ENCODE measurements around the gene STXBP2. TPM values are rescaled to one million over a fixed set of nuclear protein-coding genes. Genes with fewer than 3 reads are reported as not detected.

Gene STXBP2
- total and polyA plus RNA-seq, 4 donors: 25.9 to 32.7 (median 27.2) TPM

GRCh38 chr19:7652061-7652641 is 15.2 kb downstream of the STXBP2 start:
- peak; percentile 66 for TF ChIP-seq YY1 (IDR thresholded peaks at IDR 0.05)
- TF ChIP-seq ATF3 (IDR thresholded peaks at IDR 0.05): peak; percentile 86
- peak; percentile 37 for TF ChIP-seq REST (IDR thresholded peaks at IDR 0.05)
- peak; percentile 58 to 66 for TF ChIP-seq JUND (IDR thresholded peaks at IDR 0.05)
- TF ChIP-seq SP1 (IDR thresholded peaks at IDR 0.05): peak; percentile 88
- no peak for TF ChIP-seq FOXA2 (IDR thresholded peaks at IDR 0.05)
- no peak for TF ChIP-seq HNF4G (IDR thresholded peaks at IDR 0.05)
- peak; percentile 94 to 95 for TF ChIP-seq RXRA (IDR thresholded peaks at IDR 0.05)
- TF ChIP-seq MAX (IDR thresholded peaks at IDR 0.05): no peak
- peak; percentile 58 to 70 for TF ChIP-seq HNF4A (conservative IDR thresholded peaks at IDR 0.05)
- TF ChIP-seq ZBTB33 (IDR thresholded peaks at IDR 0.05): no peak
- TF ChIP-seq NR2F2 (IDR thresholded peaks at IDR 0.05): peak; percentile 65
- TF ChIP-seq CTCF (IDR thresholded peaks at IDR 0.05; ENCODE audit: low read depth, low read length, missing input control): peak; percentile 99
- no peak for TF ChIP-seq GABPA (IDR thresholded peaks at IDR 0.05 in 1 of 2, conservative IDR thresholded peaks at IDR 0.05 in 1 of 2)
- peak; percentile 79 for TF ChIP-seq RAD21 (IDR thresholded peaks at IDR 0.05)
- TF ChIP-seq EGR1 (IDR thresholded peaks at IDR 0.05; ENCODE audit: low read depth in 2 of 2): no peak
- TF ChIP-seq TAF1 (conservative IDR thresholded peaks at IDR 0.05): no peak
- peak; percentile 40 for TF ChIP-seq FOXA1 (IDR thresholded peaks at IDR 0.05)
- peaks cover 0 to 7% (median 2%) of the 10 kb centered on the region in 4 donors for H3K4me1 ChIP-seq (ENCODE audit: control insufficient read depth in 4 of 4, insufficient read depth in 4 of 4, low read length in 3 of 4)
- peak overlapping the region in 1 of 2 donors; percentile 47 for H3K9ac ChIP-seq (ENCODE audit: low read depth in 1 of 2, low read length in 2 of 2)
- no peaks in the 10 kb centered on the region for H3K36me3 ChIP-seq (ENCODE audit: control insufficient read depth in 4 of 4, insufficient read depth in 3 of 4, low read depth in 1 of 4, low read length in 3 of 4)
- H3K9me3 ChIP-seq (ENCODE audit: control insufficient read depth in 4 of 4, low read length in 3 of 4): no peaks in the 10 kb centered on the region
- peak; percentile 94 for DNase-seq (ENCODE audit: low spot score)
- WGBS: 3% methylated on average over 28 of the region's 28 CpGs
- no peak overlapping the region for H3K4me3 ChIP-seq (ENCODE audit: low read depth in 1 of 3, low read length in 3 of 3)
- peak overlapping the region; percentile 51 to 69 for H3K27ac ChIP-seq (ENCODE audit: low read depth in 1 of 2, low read length in 2 of 2)
- H3K27me3 ChIP-seq (ENCODE audit: control insufficient read depth in 4 of 4, insufficient read depth in 4 of 4, low read length in 3 of 4): no peaks in the 10 kb centered on the region
